Transverse colon (tissue), 4 donors: ENCODE data around the gene SYNE3. TPM values are rescaled to one million over a fixed set of nuclear protein-coding genes. Genes with fewer than 3 reads are reported as not detected.

Experiments used
- DNase-seq: peaks from one replicate; pipeline ENCODE4 v3.0.0-alpha.2; 2019
- H3K27ac ChIP-seq, 4 donors: fragments of 200-600 bp; sonication (generic); 2 replicates each; pipeline ENCODE4 v1.5.1; 2016 to 2018; ENCODE audit warnings: inconsistent platforms in 4 of 4
- H3K27me3 ChIP-seq: fragments of 200-600 bp; sonication (generic); 2 replicates; pipeline ENCODE4 v1.5.1; 2017; ENCODE audit warnings: inconsistent platforms
- H3K36me3 ChIP-seq, 4 donors: fragments of 200-600 bp; sonication (generic); 2 replicates each; pipeline ENCODE4 v1.5.1; 2017 to 2019; ENCODE audit warnings: inconsistent platforms in 4 of 4
- H3K4me1 ChIP-seq, 4 donors: fragments of 200-600 bp; sonication (generic); 2 replicates each; pipeline ENCODE4 v1.5.1; 2017 to 2020; ENCODE audit warnings: inconsistent platforms in 4 of 4
- H3K4me3 ChIP-seq, 4 donors: fragments of 200-600 bp; sonication (generic); 1 replicate in 1 of 4; 2 replicates in 3 of 4; pipeline versions ENCODE4 v1.5.1 to v1.6.1; 2017 to 2019; ENCODE audit warnings: inconsistent platforms in 4 of 4
- H3K9me3 ChIP-seq, 2 donors: fragments of 200-600 bp; sonication (generic); 2 replicates each; pipeline ENCODE4 v1.5.1; 2017 to 2019; ENCODE audit warnings: inconsistent platforms in 2 of 2
- EP300 ChIP-seq: sonication (generic); formaldehyde crosslinking; IDR thresholded peaks from one replicate; pipeline ENCODE4 v1.6.1; 2017; ENCODE audit warnings: antibody characterized with exemption, low read depth
- POLR2A ChIP-seq: fragments of 450-650 bp; IDR thresholded peaks from one replicate; pipeline ENCODE4 v1.6.1; 2016; ENCODE audit warnings: antibody characterized with exemption, mild to moderate bottlenecking, moderate library complexity
- POLR2AphosphoS5 ChIP-seq, 3 donors: sonication (generic); formaldehyde crosslinking; IDR thresholded peaks; one replicate each; pipeline ENCODE4 v1.6.1; 2016; ENCODE audit warnings: antibody characterized with exemption in 3 of 3
- WGBS, 2 donors: methylation state at CpG; one replicate each; pipeline ENCODE4 v1.1.5; 2018; ENCODE audit warnings: low coverage in 1 of 2; 5-methylcytosine and 5-hydroxymethylcytosine counted together
- in situ Hi-C, 4 donors: fragments of 200-750 bp; cut with MboI; loops; one replicate each; pipeline versions ENCODE4 v1.15.0 to v1.15.1; 2017; ENCODE audit warnings: low sequenced_read_pairs in 3 of 4, low pct_ligation_motif_present in 1 of 4, low pct_unique_long_range_greater_than_20kb in 1 of 4
- intact Hi-C: fragments of 100-400 bp; cut with DNase I; formaldehyde crosslinking; loops from one replicate; pipeline ENCODE4 v1.15.1; 2023; ENCODE audit warnings: low total_unique reads
- total RNA-seq, 4 donors: library from RNA; depleted of rRNA; stranded (reverse); fragments of >200 nt; gene quantifications; one replicate each; pipeline ENCODE4 v1.1.0, GENCODE V29; 2016
- TF ChIP-seq, protein P1 (sequence below), 5 experiments: fragments of 200-600 bp in 3 of 5; fragments of 450-650 bp in 2 of 5; sonication (generic) in 3 of 5; IDR thresholded peaks; 1 replicate in 2 of 5; 2 replicates in 3 of 5; pipeline ENCODE4 v1.5.1; 2016 to 2017; ENCODE audit warnings: antibody characterized with exemption in 5 of 5, inconsistent platforms in 3 of 5, mild to moderate bottlenecking in 2 of 5, moderate library complexity in 1 of 5

Gene SYNE3
- total RNA-seq, 4 donors from 2014 or later: 9.8 to 46.8 (median 13.9) TPM

DNA sequence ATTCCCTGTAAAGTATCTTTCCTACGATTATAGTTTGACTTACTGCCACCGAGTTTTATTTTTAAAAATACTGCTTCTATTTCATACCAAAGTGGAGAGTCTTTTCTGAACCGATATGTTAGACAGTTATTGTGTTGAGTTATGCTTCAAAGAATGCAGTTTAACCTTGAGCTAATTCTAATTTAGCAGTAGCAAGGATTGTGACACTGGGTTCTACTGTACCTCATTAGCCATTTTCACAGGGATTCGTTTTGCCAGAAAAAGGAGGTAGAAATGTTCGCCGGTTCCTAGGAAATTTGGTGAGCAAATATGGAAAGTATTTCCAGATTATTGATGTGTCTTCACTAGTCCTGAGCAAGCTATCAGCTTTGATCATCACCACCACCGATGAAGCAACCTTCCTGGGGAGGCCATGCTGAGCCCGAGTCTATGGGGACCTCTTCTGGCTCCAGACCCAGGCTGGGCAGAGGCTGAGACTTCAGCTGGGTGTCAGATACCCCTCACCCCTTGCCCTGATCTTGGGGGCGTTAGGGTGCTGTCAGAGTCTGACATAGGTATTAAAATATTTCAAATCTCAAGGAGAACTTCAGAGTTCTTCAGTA is 32.0 kb upstream of the SYNE3 start:
- intact Hi-C loops (no loop called here), in situ Hi-C loops (loop anchor here in 1 of 4 donors (25.0 kb wide), 1 partner anchor 411 kb away; no protein-coding TSS in a partner anchor)
- no peaks in the 10 kb centered on the region for H3K27me3 ChIP-seq
- no peaks in the 10 kb centered on the region for H3K36me3 ChIP-seq
- no peaks in the 10 kb centered on the region for H3K9me3 ChIP-seq
- DNase-seq: no peak
- WGBS, 2 donors: 87 to 94% methylated on average over 6 to 9 of the region's 9 CpGs
- H3K4me1 ChIP-seq: no peaks in the 10 kb centered on the region
- TF ChIP-seq, protein P1, sequence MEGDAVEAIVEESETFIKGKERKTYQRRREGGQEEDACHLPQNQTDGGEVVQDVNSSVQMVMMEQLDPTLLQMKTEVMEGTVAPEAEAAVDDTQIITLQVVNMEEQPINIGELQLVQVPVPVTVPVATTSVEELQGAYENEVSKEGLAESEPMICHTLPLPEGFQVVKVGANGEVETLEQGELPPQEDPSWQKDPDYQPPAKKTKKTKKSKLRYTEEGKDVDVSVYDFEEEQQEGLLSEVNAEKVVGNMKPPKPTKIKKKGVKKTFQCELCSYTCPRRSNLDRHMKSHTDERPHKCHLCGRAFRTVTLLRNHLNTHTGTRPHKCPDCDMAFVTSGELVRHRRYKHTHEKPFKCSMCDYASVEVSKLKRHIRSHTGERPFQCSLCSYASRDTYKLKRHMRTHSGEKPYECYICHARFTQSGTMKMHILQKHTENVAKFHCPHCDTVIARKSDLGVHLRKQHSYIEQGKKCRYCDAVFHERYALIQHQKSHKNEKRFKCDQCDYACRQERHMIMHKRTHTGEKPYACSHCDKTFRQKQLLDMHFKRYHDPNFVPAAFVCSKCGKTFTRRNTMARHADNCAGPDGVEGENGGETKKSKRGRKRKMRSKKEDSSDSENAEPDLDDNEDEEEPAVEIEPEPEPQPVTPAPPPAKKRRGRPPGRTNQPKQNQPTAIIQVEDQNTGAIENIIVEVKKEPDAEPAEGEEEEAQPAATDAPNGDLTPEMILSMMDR (IDR thresholded peaks at IDR 0.05): no peak
- TF ChIP-seq POLR2AphosphoS5 (IDR thresholded peaks at IDR 0.05) (no peak), EP300 (no peak), POLR2A (no peak)
- H3K27ac ChIP-seq: no peak overlapping the region
- H3K4me3 ChIP-seq: no peak overlapping the region

DNA sequence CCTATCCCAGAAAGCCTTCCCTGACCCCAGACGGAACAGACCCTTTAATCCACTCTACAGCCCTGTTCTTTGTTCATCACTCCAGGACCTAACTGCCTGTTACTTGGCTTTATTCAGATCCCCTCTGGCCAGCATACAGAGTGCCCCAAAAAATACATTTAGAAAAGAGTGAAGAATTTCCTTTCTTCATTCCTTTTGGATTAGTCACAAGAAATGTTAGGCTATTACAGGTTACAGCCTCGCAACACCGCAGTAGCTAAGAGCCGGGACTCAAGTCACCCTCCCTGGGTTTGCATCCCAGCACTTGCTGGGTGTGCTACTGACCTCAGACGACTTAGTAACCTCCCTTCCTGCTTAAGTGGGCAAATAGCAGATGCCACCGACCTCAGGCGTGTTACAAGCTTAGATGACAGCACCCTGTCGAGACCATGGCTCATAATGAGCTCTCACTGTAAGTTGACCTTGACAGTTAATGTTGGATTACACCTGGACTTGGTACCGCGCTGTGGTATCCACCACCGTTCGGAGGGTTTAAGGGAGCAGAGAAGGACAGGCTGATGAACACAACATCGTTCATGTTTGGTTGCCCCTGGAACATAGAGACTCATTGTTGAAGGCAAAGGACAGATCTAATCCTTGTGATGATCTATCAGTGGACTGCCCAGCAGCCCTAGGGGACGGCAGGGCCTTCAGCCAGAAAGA is 31.3 kb upstream of the SYNE3 start:
- H3K36me3 ChIP-seq: no peaks in the 10 kb centered on the region
- DNase-seq: no peak
- H3K9me3 ChIP-seq: no peaks in the 10 kb centered on the region
- intact Hi-C loops (no loop called here), in situ Hi-C loops (loop anchor here in 1 of 4 donors (25.0 kb wide), 1 partner anchor 410 kb away; no protein-coding TSS in a partner anchor)
- H3K4me1 ChIP-seq: no peaks in the 10 kb centered on the region
- H3K27me3 ChIP-seq: no peaks in the 10 kb centered on the region
- WGBS, 2 donors: 75 to 78% methylated on average over 6 to 14 of the region's 14 CpGs
- no peak overlapping the region for H3K27ac ChIP-seq
- no peak overlapping the region for H3K4me3 ChIP-seq
- TF ChIP-seq EP300: no peak
- no peak for TF ChIP-seq POLR2A
- no peak for TF ChIP-seq POLR2AphosphoS5 (IDR thresholded peaks at IDR 0.05)
- TF ChIP-seq, protein P1 (IDR thresholded peaks at IDR 0.05): no peak

DNA sequence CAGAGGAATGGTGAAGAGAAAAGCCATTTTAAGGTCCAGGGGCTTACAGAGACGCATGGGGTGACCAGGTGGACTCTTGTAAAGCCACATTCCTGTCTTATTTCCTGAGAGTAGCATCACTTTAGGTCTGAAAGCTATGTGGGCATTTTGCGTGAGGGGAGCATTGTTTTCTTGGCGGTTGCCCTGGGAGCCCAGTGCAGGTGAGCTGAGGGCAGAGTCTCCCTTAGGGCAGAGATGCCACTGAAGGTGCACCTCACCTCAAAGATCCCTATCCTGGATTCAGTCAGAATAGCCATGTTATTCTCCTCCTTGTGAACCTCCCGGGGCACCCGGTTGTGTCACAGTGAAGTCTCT is 30.8 kb upstream of the SYNE3 start:
- no peak overlapping the region for H3K27ac ChIP-seq
- 90 to 98% methylated on average over 3 to 5 of the region's 5 CpGs for WGBS, 2 donors
- H3K36me3 ChIP-seq: no peaks in the 10 kb centered on the region
- no peak for TF ChIP-seq POLR2AphosphoS5 (IDR thresholded peaks at IDR 0.05)
- TF ChIP-seq, protein P1 (IDR thresholded peaks at IDR 0.05): no peak
- no peak for TF ChIP-seq EP300
- TF ChIP-seq POLR2A: no peak
- intact Hi-C loops: no loop called here
- H3K4me3 ChIP-seq: no peak overlapping the region
- DNase-seq: no peak
- in situ Hi-C loops: loop anchor here in 1 of 4 donors (25.0 kb wide), 1 partner anchor 410 kb away; no protein-coding TSS in a partner anchor
- no peaks in the 10 kb centered on the region for H3K27me3 ChIP-seq
- no peaks in the 10 kb centered on the region for H3K4me1 ChIP-seq
- no peaks in the 10 kb centered on the region for H3K9me3 ChIP-seq

DNA sequence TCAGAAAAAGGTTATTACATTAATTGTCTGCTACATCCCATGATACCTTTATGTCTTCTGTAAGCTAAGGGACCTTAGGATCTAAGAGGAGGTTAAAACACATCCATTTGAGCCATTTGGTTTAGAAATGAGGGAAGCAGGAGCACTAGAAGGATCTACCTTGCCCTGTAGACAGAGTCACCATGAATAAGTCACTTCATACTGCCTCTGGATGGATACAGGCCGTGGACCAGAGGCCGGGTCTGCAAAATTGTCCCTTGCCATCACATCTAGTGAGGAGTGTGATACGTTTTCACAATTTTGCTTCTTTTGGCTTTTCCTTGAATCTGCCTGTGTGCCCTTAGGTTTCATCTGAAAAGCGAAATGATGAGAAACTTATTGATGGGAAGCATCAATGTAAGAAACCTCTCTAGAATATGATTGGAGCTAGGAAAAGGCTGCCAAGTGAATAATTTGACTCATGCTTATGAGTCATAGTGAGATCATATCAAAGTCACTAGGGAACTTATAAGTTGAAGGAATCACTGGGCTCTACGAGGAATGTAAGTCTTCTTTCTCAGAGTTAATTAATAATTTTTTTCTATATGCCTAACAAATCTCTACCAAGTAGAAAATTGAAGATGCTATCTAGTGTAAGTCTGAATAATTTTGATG is 29.2 kb upstream of the SYNE3 start:
- Histone ChIP-seq H3K27me3 (no peaks in the 10 kb centered on the region), H3K27ac (no peak overlapping the region), H3K9me3 (no peaks in the 10 kb centered on the region), H3K4me1 (no peaks in the 10 kb centered on the region), H3K36me3 (no peaks in the 10 kb centered on the region), H3K4me3 (no peak overlapping the region)
- in situ Hi-C loops (loop anchor here in 1 of 4 donors (25.0 kb wide), 1 partner anchor 408 kb away; no protein-coding TSS in a partner anchor), intact Hi-C loops (no loop called here)
- DNase-seq: no peak
- 79 to 86% methylated on average over 3 to 5 of the region's 5 CpGs for WGBS, 2 donors
- TF ChIP-seq, protein P1 (IDR thresholded peaks at IDR 0.05): no peak
- no peak for TF ChIP-seq POLR2A
- no peak for TF ChIP-seq POLR2AphosphoS5 (IDR thresholded peaks at IDR 0.05)
- TF ChIP-seq EP300: no peak
